Natural killer cell treated with Interleukin-12 subunit alpha and Interleukin-12 subunit beta and Interleukin-15 and Interleukin-18, amount 100 ng/mL, for 72 hours (primary cell): ENCODE results near the gene ETV3L. TPM values are rescaled to one million over a fixed set of nuclear protein-coding genes. Genes with fewer than 3 reads are reported as not detected.

Source experiments
- ATAC-seq, 2 donors: fragments of 150-1000 bp; cut with Tn5 transposase in 1 of 2; sonication (Bioruptor Pico), chemical (Tn5 transposase) in 1 of 2; 2 replicates each; pipeline ENCODE4 v1.10.0; 2021
- DNase-seq: peaks from one replicate; pipeline ENCODE4 v3.0.0; 2022; ENCODE audit warnings: low spot score
- H3K27ac Mint-ChIP-seq, 2 donors: 1 replicate in 1 of 2; 2 replicates in 1 of 2; pipeline ENCODE4 v1.8.0; 2022; ENCODE audit warnings: mixed read lengths in 2 of 2, mild to moderate bottlenecking in 1 of 2, moderate library complexity in 1 of 2
- H3K27me3 Mint-ChIP-seq, 2 donors: 1 replicate in 1 of 2; 2 replicates in 1 of 2; pipeline ENCODE4 v1.8.0; 2022; ENCODE audit warnings: mixed read lengths in 2 of 2
- H3K36me3 Mint-ChIP-seq: one replicate; pipeline ENCODE4 v1.8.0; 2022; ENCODE audit warnings: mixed read lengths
- H3K4me1 Mint-ChIP-seq, 2 donors: 1 replicate in 1 of 2; 2 replicates in 1 of 2; pipeline ENCODE4 v1.8.0; 2022; ENCODE audit warnings: low read depth in 2 of 2, mixed read lengths in 2 of 2, mild to moderate bottlenecking in 1 of 2
- H3K4me3 Mint-ChIP-seq: one replicate; pipeline ENCODE4 v1.8.0; 2022; ENCODE audit warnings: mixed read lengths
- H3K9me3 Mint-ChIP-seq: 2 replicates; pipeline ENCODE4 v1.8.0; 2022; ENCODE audit warnings: mixed read lengths
- total RNA-seq, 2 donors: library from RNA; stranded (reverse); gene quantifications; one replicate each; pipeline ENCODE4 v1.2.3, GENCODE V29; 2022

ETV3L gene
- 1 to 10 TPM; 1.7 to 3.6 TPM for total RNA-seq

DNA sequence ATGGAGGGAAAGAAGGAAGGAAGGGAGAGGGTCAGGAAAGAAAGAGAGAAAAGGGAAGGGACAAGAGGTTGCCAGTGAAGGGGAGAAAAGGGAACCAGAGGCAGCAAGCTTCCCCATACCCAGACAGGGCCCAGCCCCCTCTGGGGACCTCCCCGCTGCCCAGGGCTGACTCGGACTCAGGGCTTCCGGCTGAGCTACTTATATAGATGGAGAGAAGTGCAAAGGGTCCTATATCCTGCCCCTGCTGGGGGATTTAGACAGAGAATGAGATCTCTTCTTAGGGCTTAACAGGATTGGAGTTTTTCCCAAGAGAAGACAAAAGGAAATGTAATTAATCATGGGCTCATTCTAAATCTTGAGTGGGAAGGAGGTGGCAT is at the start of gene ETV3L:
TSS of gene ETV3L (minus strand) at position 176 of the 377 bp plus-strand sequence. CDS start 285 bp downstream, outside the sequence.
- Mint-ChIP-seq H3K4me1 (peaks cover 20 to 51% of the 10 kb centered on the region in 2 donors), H3K27me3 (no peaks in the 10 kb centered on the region), H3K36me3 (no peaks in the 10 kb centered on the region), H3K27ac (peak within 1 kb of the TSS in 1 of 2 donors; percentile 86), H3K9me3 (no peaks in the 10 kb centered on the region), H3K4me3 (peak within 1 kb of the TSS; percentile 6)
- DNase-seq (no peak), ATAC-seq (no peak)

DNA sequence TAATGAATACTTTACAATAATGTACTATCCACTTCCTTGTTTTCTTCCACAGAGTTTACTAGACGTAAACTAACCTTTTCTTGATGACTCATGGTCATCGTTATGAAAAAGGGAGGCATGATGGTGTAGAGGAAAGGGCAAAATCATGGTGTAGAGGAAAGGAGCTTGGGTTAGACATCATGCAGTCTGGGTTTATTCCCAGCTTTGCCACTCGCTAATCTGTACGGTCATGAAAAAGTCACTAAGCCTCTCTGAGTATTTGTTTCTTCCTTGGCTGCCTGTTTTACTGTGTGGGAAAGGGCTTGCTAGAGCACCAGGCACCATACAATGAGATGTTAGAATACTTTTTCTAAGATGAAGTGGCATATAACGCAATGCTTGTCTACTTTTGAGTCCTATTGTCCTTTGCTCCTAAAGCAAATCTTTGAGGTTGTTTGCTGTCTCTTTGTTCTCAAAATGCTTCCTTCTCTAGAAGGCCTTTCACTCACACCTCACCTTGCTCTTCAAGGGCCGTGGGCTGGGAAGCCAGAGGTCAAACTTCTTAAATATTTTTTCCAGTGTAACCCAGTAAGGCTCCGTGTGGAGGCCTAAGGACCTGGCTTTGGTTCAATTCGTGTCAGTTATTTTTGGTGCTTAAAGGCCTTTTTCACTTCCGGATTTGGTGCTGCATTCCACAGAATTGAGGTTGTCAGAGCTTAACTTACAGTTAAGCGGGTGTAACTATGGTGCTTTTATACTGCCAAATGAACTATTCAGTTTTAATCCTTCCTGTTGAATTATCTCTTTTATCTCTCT is 48.5 kb upstream of the ETV3L start:
- no peaks in the 10 kb centered on the region for H3K9me3 Mint-ChIP-seq
- no peaks in the 10 kb centered on the region for H3K27me3 Mint-ChIP-seq
- H3K4me1 Mint-ChIP-seq = peaks cover 0 to 9% of the 10 kb centered on the region in 2 donors
- H3K27ac Mint-ChIP-seq = peak overlapping the region in 1 of 2 donors; percentile 38
- H3K36me3 Mint-ChIP-seq = no peaks in the 10 kb centered on the region
- no peak overlapping the region for H3K4me3 Mint-ChIP-seq
- DNase-seq = no peak
- ATAC-seq = no peak

DNA sequence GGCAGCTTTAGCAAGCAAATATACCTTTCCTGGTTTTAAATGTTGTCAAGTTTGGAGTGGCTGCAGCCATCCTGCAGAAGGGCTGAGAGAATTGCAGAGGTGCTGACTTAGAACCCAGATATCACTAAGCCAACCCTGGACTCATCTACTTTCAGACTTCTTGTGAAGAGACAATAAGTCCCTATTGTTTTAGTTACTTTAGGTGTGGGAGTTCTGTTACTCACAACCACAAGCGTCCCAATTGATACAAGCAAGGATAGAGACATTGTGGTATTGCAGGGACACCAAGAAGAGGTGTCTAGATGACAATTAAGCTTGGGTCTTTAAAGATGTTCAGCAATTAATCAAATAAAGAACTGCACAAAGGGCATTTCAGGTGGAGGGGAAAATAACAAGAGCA is 47.4 kb upstream of the ETV3L start:
- DNase-seq (no peak), ATAC-seq (no peak)
- Mint-ChIP-seq H3K9me3 (no peaks in the 10 kb centered on the region), H3K27ac (no peak overlapping the region), H3K36me3 (no peaks in the 10 kb centered on the region), H3K27me3 (no peaks in the 10 kb centered on the region), H3K4me1 (peaks cover 0 to 4% of the 10 kb centered on the region in 2 donors), H3K4me3 (no peak overlapping the region)

DNA sequence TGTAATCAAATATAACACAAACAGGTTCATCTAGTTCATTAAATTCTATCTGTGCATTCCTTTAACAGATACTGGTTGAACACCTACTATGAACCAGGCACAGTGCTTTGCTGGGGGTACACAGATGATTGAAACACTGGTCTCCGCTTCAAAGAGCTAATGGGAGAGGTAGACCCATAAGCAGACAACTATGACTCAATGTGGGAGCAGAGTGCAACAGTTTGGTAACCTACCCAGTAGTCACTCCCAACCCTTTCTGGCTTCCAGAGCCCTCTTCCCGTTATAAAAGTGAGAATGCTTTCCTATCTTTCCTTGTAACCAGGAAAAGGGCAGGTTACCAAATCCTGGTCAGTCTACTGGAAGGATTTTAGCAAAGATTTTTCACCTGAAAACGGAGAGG is 46.6 kb upstream of the ETV3L start:
- Mint-ChIP-seq H3K27me3 (no peaks in the 10 kb centered on the region), H3K9me3 (no peaks in the 10 kb centered on the region), H3K4me1 (peaks cover 0 to 4% of the 10 kb centered on the region in 2 donors), H3K36me3 (no peaks in the 10 kb centered on the region), H3K4me3 (no peak overlapping the region), H3K27ac (no peak overlapping the region)
- DNase-seq (no peak), ATAC-seq (no peak)

DNA sequence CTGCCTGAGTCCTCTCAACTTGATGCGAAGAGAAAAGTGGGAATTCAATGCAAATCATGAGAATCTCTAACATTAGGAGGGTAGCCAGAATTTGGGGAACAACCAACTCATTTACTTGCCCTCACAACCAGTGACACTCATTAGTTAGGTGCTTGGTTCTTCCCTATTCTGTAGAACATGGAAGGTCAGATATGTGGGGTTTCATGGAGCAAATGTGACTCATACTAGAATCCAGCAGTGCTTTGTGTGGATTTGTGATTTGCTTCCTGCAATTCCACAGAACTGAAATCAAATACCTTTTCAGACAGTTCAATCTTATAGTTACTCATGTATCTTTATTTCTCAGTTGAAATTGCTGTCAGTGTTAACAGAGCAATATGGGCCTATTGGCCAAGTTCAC is 45.5 kb upstream of the ETV3L start:
- Mint-ChIP-seq H3K27ac (no peak overlapping the region), H3K4me1 (no peaks in the 10 kb centered on the region), H3K4me3 (no peak overlapping the region), H3K9me3 (no peaks in the 10 kb centered on the region), H3K36me3 (no peaks in the 10 kb centered on the region), H3K27me3 (no peaks in the 10 kb centered on the region)
- DNase-seq = no peak
- ATAC-seq = no peak

DNA sequence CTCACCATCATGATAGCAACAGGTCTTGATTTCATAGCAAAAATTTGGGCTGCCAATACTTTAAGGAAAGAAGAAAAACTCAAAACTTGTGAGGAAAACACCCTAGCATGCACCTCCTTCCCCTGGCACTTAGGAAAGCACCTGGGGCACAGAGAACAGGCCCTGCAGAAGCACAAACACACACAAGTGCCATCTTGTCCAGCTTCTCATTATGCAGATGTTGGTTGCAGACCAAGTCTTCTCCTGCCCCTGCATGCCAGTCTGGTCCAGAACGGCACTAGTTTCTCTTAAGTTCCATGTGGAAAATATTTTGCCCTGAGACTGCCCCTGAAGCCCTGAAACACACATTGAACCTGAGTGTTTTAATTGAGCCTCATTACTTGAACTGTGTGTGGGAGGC is 44.9 kb upstream of the ETV3L start:
- no peak overlapping the region for H3K4me3 Mint-ChIP-seq
- no peaks in the 10 kb centered on the region for H3K9me3 Mint-ChIP-seq
- H3K36me3 Mint-ChIP-seq = no peaks in the 10 kb centered on the region
- ATAC-seq (no peak), DNase-seq (no peak)
- H3K4me1 Mint-ChIP-seq = peaks cover 0 to 5% of the 10 kb centered on the region in 2 donors
- H3K27ac Mint-ChIP-seq = no peak overlapping the region
- no peaks in the 10 kb centered on the region for H3K27me3 Mint-ChIP-seq

DNA sequence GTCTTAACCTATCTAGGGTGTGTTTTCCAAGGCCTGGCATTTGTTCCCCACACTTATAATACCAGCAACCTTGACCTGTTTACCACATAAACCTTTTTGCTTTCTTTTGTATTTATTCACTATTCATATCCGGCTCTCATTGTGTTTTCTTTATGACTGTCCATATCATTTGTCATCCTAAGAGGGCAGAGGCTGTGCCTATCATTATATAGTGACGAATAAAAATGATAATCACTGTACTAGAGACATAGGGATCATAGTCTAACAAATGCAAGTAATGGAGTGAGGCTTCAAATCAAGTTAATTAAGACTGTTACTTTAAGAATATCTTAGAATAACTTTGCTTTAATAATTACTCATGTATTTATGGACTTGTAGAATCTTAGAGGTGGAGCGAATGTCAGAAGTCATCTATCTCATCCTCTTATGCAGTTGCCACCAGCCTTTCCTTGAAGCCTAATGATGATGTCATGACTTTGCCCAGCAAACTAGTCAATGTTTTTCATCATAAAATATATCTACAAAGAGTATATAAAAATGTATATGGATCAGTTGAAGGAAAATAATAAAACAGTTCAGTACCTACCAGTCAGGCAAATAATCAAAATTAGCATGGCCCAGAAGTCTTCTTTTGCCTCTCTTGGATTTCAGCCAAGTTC is 43.3 kb upstream of the ETV3L start:
- no peak overlapping the region for H3K27ac Mint-ChIP-seq
- no peaks in the 10 kb centered on the region for H3K36me3 Mint-ChIP-seq
- DNase-seq (no peak), ATAC-seq (no peak)
- no peaks in the 10 kb centered on the region for H3K9me3 Mint-ChIP-seq
- H3K4me1 Mint-ChIP-seq = peaks cover 7 to 13% of the 10 kb centered on the region in 2 donors
- H3K27me3 Mint-ChIP-seq = no peaks in the 10 kb centered on the region
- H3K4me3 Mint-ChIP-seq = no peak overlapping the region

DNA sequence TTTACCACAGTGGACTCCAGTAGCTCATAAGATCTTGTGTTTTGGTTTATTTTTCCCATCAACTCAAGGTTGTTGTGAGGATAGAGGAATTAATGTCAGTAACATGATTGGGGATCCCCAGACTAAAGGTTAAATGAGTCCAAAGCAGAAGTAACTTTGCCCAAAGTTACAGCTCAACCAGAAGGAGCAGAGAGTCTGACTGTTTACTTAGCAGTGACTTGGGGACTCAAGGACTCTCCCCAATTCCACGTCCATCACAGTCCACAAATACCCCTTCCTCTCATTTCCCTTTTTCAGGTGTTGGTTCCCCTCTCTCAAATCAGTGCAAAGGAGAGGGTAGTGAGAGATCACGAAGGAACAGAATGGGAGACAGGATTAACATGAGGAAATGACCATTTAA is 42.6 kb upstream of the ETV3L start:
- Mint-ChIP-seq H3K36me3 (peaks cover 5% of the 10 kb centered on the region), H3K4me1 (peaks cover 13 to 20% of the 10 kb centered on the region in 2 donors), H3K27me3 (no peaks in the 10 kb centered on the region), H3K9me3 (no peaks in the 10 kb centered on the region), H3K27ac (no peak overlapping the region), H3K4me3 (no peak overlapping the region)
- ATAC-seq = no peak
- DNase-seq = no peak

DNA sequence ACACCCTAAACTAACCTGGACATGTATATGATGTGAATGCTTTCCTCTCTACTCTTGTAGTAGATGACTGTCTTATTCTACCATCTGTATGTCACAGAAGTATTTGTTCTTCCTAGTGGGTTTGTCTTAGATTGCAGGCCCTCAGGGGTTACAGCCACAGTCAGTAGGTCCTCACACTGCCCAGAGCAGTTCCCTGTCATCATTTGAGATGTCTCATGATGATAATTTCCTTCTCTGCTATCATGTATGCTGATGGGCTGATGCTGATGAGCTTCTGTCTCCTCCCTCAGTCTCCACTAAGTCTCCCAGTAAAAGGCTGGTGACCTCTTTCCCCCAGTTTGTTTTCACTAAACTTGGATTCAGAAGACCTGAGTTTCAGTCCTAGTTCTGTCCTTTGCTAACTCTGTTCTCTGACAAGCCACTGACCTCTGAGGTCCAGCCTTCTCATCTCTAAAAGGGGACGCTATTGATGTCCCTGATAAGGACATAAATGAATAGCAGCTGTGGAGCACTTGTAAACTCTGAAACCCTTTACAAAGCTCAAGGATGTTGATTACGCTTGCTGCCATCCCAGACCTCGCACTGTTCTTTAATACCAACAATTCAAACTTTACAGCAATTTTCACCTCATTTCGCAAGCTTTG is 41.7 kb upstream of the ETV3L start:
- Mint-ChIP-seq H3K4me3 (no peak overlapping the region), H3K27ac (peak overlapping the region; percentile 3 to 93)
- ATAC-seq = no peak

DNA sequence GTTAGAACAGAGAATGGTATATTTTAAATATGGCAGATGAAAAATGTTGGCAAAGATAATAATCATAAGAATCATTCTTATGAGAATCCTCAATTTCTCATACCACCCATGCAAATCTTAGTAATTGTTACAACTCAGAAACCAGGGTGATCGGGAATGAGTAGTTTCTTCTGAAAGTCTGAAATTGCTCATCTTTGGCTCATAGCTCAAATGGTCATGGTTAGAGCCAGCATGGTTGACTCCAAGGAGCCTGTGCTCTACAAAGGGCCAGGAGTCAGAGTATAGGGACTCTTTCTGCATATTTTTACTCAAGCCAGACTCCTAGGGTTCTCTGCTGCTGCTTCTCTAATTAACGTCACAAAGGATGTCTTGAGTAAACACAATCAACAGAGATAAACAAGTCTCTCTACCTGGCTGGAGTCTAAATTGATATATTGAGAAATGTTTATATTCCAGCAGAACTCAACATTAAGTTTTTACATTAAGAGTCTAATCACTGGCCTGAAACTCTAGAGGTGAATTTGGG is 40.5 kb upstream of the ETV3L start:
- DNase-seq (no peak), ATAC-seq (no peak)
- peak overlapping the region; percentile 93 to 96 for H3K27ac Mint-ChIP-seq
- H3K27me3 Mint-ChIP-seq = no peaks in the 10 kb centered on the region
- peak overlapping the region; percentile 97 for H3K4me3 Mint-ChIP-seq
- H3K36me3 Mint-ChIP-seq = peaks cover 22% of the 10 kb centered on the region
- peaks cover 29 to 40% of the 10 kb centered on the region in 2 donors for H3K4me1 Mint-ChIP-seq
- no peaks in the 10 kb centered on the region for H3K9me3 Mint-ChIP-seq

More for the DNA sequence above, 41.7 kb upstream of the ETV3L start:
- Mint-ChIP-seq H3K27me3 (no peaks in the 10 kb centered on the region), H3K9me3 (no peaks in the 10 kb centered on the region), H3K36me3 (peaks cover 10% of the 10 kb centered on the region), H3K4me1 (peaks cover 19 to 28% of the 10 kb centered on the region in 2 donors)
- DNase-seq = no peak

DNA sequence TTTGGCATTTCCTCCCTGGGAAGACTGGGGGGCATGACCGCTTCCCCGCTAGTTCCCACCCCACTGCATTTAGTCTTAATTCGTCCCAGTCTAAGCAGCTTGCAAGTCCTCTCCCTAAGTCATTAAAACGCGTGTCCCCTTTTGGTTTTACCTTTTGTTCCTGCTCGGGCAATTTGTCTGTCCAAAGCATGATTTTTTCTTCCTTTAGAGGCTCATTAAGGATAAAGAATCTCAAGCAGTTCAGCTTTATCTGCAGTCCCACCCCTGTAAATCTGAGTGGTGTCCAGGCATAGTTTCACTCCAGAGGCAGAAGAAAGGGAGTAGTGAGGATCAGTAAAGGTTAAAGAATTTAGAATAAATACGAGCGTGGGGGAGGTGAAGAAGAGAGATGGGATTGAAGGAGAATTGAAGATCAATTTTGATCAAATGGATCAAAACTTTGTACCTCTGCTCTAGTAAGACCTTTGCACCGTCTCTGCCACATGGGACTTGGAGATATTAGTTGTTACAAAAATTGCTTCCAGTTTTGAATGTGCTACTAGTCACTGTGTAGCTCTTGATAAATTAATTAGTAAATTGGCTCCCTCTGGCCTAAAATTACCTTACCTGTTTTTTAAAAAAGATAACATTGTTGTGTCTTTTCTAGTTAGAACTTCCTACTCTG is 39.6 kb upstream of the ETV3L start:
- H3K27ac Mint-ChIP-seq = peak overlapping the region; percentile 93 to 96
- DNase-seq = no peak
- H3K9me3 Mint-ChIP-seq = no peaks in the 10 kb centered on the region
- peak overlapping the region; percentile 97 for H3K4me3 Mint-ChIP-seq
- no peak for ATAC-seq
- peaks cover 37 to 50% of the 10 kb centered on the region in 2 donors for H3K4me1 Mint-ChIP-seq
- no peaks in the 10 kb centered on the region for H3K27me3 Mint-ChIP-seq
- H3K36me3 Mint-ChIP-seq = peaks cover 32% of the 10 kb centered on the region

DNA sequence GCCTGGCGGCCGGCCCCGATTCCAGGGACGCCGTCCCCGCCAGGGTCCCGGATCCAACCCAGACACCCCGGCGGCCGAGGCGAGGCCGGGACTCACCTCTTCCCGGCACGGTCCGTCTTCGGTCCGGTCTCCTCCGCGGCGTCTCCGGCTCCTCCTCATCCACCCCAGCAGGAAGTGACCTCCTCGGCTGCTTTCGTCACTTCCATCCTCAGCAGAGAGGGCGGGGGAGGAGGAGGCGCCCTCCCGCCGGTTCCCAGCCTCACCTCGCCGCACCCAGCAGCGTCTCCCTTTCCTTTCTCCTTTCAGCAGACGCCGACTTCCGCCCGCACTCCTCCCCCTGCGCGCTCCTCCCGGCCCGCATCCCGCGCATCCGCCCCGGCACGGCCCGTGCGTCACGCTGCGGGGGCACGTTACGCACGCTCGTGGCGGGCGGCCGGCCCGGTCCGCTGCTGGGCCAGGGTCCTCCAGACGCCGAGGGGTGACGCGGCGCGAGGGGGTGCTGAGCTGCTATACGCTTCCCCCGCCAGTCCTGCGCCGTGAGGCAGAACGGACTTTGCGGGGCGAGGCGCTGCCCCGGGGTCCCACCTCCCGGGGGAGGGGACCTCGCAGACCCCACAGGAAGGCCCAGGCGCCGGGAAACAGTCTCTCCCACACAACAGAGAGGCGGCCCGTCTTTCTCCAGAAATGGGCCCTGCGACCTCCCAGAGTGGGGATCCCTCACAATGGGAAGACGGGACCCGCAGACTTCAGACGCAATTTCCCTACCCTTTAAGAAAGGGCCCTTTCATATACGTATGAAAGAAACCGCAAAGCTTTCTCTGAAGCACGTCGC is 38.8 kb upstream of the ETV3L start, which contains the start of gene ETV3:
TSS of gene ETV3 (minus strand) at position 176 of the 832 bp plus-strand sequence. CDS start 2,043 bp downstream, outside the sequence.
- peaks cover 43 to 57% of the 10 kb centered on the region in 2 donors for H3K4me1 Mint-ChIP-seq

More for the DNA sequence above, 38.8 kb upstream of the ETV3L start, which contains the start of gene ETV3:
- H3K9me3 Mint-ChIP-seq = no peaks in the 10 kb centered on the region
- peak; percentile 94 for DNase-seq
- ATAC-seq = peak; percentile 92 to 96
- no peaks in the 10 kb centered on the region for H3K27me3 Mint-ChIP-seq
- H3K36me3 Mint-ChIP-seq = peaks cover 39% of the 10 kb centered on the region
- peak within 1 kb of the TSS; percentile 93 to 96 for H3K27ac Mint-ChIP-seq
- peak within 1 kb of the TSS; percentile 97 for H3K4me3 Mint-ChIP-seq
